Activated naive CD4-positive, alpha-beta T cell treated with anti-CD3 and anti-CD28 coated beads, Interleukin-2, amount 50 U/mL, for 72 hours (primary cell): Measurements from ENCODE around the gene CEP250. TPM values are rescaled to one million over a fixed set of nuclear protein-coding genes. Genes with fewer than 3 reads are reported as not detected.
A peak's percentile ranks its signal among the peaks of the same experiment; 100 is the strongest.
"Not testable (repeated sequence)": the region's sequence is repeated elsewhere in the genome, so short reads cannot be mapped to it uniquely, and the experiment has no call there.

Experiments used
- ATAC-seq, 2 donors: fragments of 150-1000 bp; cut with Tn5 transposase; 2 replicates each; pipeline ENCODE4 v1.10.0; 2021; ENCODE audit warnings: mild to moderate bottlenecking in 2 of 2, moderate library complexity in 2 of 2
- DNase-seq, 2 donors: peaks; one replicate each; pipeline ENCODE4 v3.0.0; 2021 to 2022; ENCODE audit warnings: low spot score in 2 of 2
- H3K27ac Mint-ChIP-seq, 2 donors: one replicate each; pipeline ENCODE4 v1.8.0; 2022; ENCODE audit warnings: mild to moderate bottlenecking in 2 of 2, mixed read lengths in 2 of 2
- H3K36me3 Mint-ChIP-seq, 2 donors: one replicate each; pipeline ENCODE4 v1.8.0; 2022; ENCODE audit warnings: mixed read lengths in 2 of 2
- H3K9me3 Mint-ChIP-seq, 2 donors: one replicate each; pipeline ENCODE4 v1.8.0; 2022; ENCODE audit warnings: mixed read lengths in 2 of 2
- total RNA-seq, 2 donors: library from RNA; stranded (reverse); gene quantifications; one replicate each; pipeline ENCODE4 v1.2.3, GENCODE V29; 2022

CEP250 gene
- total RNA-seq, 2 donors from 2014 or later = 62.5 to 74.7 TPM

- peak; percentile 30 to 61 for ATAC-seq
- H3K27ac Mint-ChIP-seq = peak overlapping the region in 1 of 2 donors; percentile 55
- no peaks in the 10 kb centered on the region for H3K9me3 Mint-ChIP-seq
- no peaks in the 10 kb centered on the region for H3K36me3 Mint-ChIP-seq
- no peak for DNase-seq
Observed at GRCh38 chr20:35446356-35447078, 8.9 kb upstream of the CEP250 start.

DNA sequence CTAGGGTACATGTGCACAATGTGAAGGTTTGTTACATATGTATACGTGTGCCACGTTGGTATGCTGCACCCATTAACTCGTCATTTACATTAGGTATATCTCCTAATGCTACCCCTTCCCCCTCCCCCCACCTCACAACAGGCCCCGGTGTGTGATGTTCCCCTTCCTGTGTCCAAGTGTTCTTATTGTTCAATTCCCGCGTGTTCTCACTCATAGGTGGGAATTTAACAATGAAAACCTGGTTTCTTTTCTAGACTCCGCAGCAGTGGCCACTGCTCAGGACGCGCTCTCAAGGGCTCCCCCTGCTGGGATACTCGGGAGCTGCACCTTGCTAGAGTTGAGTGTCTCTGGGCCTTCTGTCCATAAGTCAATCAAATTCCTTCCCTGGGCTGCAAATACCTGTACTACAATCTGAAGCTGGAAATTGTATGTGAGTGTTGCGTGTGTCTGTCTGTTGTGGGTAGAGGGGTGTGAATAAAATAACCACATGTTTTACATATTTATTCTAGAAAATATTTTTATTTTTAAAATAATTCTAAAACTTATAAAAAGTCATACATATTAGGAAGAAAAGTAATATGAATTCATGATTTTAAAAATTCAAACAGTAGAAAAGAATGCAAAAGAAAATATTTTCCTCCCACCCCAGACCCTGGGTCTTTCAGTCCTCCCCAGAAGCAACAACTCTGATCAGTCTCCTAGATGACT, 8.2 kb upstream of the CEP250 start:
- peak overlapping the region in 1 of 2 donors; percentile 84 for H3K27ac Mint-ChIP-seq

DNA sequence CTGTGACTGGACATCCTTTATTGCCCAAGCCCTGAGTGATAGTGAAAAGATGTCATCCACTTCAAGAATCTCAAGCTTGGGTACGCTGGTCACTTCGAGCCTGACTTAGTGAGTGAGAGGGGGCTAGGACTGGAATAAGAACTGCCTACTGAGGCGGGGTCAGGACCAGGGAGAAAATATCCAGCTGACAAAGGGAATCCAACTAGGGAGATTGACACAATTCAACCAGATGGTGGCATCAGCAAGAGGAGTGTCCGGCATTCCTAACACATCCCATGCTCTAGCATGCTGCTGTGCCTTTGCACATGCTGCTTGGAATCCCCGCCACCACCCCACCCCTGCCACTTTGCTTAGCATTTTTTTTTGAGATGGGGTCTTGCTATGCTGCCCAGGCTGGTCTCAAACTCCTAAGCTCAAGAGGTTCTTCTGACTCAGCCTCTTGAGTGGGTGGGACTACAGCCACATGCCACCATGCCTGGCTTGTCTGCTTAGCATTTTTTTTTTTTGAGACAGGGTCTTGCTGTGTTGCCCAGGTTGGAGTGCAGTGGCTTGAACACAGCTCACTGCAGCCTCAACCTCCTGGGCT, 6.5 kb upstream of the CEP250 start:
- no peak overlapping the region for H3K27ac Mint-ChIP-seq
- H3K36me3 Mint-ChIP-seq = no peaks in the 10 kb centered on the region
- ATAC-seq = no peak
- no peak for DNase-seq
- H3K9me3 Mint-ChIP-seq = no peaks in the 10 kb centered on the region

More for the DNA sequence above, 8.2 kb upstream of the CEP250 start:
- peak; percentile 84 to 98 for DNase-seq
- ATAC-seq = peak; percentile 96 to 98
- Mint-ChIP-seq H3K36me3 (no peaks in the 10 kb centered on the region), H3K9me3 (no peaks in the 10 kb centered on the region)

GRCh38 chr20:35449855-35450254, 5.5 kb upstream of the CEP250 start:
- ATAC-seq, H3K27ac Mint-ChIP-seq, H3K36me3 Mint-ChIP-seq, DNase-seq, H3K9me3 Mint-ChIP-seq: not testable (repeated sequence)

GRCh38 chr20:35451295-35451694, 4.1 kb upstream of the CEP250 start:
- DNase-seq (no peak), ATAC-seq (no peak)
- H3K36me3 Mint-ChIP-seq = no peaks in the 10 kb centered on the region
- no peak overlapping the region for H3K27ac Mint-ChIP-seq
- H3K9me3 Mint-ChIP-seq = no peaks in the 10 kb centered on the region

DNA sequence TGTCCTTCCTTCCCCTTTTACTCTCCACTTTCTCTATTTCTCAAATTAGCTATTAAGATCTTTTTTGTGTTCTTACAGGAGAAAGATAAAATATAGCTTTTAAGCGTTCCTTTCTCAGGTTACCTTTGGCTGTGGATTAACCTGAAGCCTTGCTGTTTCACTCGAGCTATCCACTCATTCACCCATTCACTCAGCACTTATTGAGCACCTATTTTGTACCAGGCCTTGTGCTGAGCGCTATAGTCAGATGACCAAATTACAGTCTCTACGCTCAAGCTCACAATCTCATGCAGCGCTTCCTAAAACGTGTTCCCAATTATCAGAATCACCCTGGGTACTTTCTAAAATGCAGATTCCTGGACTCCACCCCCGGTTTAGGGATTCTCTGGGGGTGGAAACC, 1.8 kb upstream of the CEP250 start:
- H3K36me3 Mint-ChIP-seq = no peaks in the 10 kb centered on the region
- peak overlapping the region; percentile 22 to 98 for H3K27ac Mint-ChIP-seq
- ATAC-seq (no peak), DNase-seq (no peak)
- H3K9me3 Mint-ChIP-seq = no peaks in the 10 kb centered on the region

DNA sequence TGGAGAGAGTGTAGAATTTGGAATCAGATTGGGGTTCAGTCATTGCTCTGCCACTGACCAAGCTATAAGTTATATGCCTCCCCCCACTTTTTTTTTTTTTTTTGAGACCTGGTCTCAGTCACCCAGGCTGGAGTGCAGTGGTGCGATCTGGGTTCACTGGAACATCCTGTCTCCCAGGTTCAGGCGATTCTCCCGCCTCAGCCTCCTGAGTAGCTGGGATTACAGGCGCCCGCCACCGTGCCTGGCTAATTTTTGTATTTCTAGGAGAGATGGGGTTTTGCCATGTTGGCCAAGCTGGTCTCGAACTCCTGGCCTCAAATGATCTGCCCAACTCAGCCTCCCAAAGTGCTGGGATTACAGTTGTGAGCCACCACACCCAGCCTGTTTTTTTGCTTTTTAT, 1.3 kb downstream of the CEP250 start:
- H3K36me3 Mint-ChIP-seq, DNase-seq, H3K27ac Mint-ChIP-seq, ATAC-seq, H3K9me3 Mint-ChIP-seq: not testable (repeated sequence)

DNA sequence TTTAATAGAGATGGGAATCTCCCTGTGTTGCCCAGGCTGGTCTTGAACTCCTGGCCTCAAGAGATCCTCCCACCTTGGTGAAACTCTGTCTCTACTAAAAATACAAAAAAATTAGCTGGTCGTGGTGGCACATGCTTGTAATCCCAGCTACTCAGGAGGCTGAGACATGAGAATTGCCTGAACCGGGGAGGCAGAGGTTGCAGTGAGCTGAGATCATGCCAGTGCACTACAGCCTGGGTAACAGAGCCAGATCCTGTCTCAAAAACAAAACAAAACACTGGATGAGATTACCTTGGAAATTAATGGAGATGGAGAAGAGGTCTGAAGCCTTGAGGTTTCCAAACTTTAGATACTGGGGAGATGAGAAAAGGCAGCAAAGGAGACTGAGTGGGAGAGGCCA, 2.1 kb downstream of the CEP250 start:
- H3K36me3 Mint-ChIP-seq, DNase-seq, H3K9me3 Mint-ChIP-seq, H3K27ac Mint-ChIP-seq, ATAC-seq: not testable (repeated sequence)

GRCh38 chr20:35458388-35458787, 3.0 kb downstream of the CEP250 start:
- no peak overlapping the region for H3K27ac Mint-ChIP-seq
- DNase-seq (no peak), ATAC-seq (no peak)
- H3K9me3 Mint-ChIP-seq = no peaks in the 10 kb centered on the region
- H3K36me3 Mint-ChIP-seq = no peaks in the 10 kb centered on the region

GRCh38 chr20:35461620-35462019, 6.2 kb downstream of the CEP250 start:
- H3K36me3 Mint-ChIP-seq = no peaks in the 10 kb centered on the region
- no peaks in the 10 kb centered on the region for H3K9me3 Mint-ChIP-seq
- peak overlapping the region in 1 of 2 donors; percentile 7 for H3K27ac Mint-ChIP-seq
- ATAC-seq (no peak), DNase-seq (no peak)

DNA sequence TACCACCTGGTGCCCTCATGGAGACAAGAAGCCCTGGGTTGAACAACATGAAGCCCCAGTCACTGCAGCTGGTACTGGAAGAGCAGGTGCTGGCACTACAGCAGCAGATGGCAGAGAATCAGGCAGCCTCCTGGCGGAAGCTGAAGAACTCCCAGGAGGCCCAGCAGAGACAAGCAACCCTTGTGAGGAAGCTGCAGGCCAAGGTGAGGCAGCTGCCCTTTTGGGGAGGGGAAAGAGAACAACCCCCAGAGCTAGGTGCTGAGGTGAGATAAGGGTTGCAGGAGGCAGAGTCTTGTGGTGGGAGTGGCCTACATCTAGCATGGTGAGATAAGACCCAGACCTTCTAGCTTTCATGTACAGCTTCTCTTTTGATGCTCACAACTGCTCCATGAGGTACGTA, 7.0 kb downstream of the CEP250 start:
- no peaks in the 10 kb centered on the region for H3K9me3 Mint-ChIP-seq
- no peaks in the 10 kb centered on the region for H3K36me3 Mint-ChIP-seq
- H3K27ac Mint-ChIP-seq = no peak overlapping the region
- DNase-seq = no peak
- ATAC-seq = no peak

- DNase-seq (peak in 1 of 2 donors; percentile 57), ATAC-seq (peak; percentile 77 to 83)
- no peak overlapping the region for H3K27ac Mint-ChIP-seq
- H3K36me3 Mint-ChIP-seq = no peaks in the 10 kb centered on the region
- H3K9me3 Mint-ChIP-seq = no peaks in the 10 kb centered on the region
Observed at GRCh38 chr20:35463455-35464300, 8.3 kb downstream of the CEP250 start.

DNA sequence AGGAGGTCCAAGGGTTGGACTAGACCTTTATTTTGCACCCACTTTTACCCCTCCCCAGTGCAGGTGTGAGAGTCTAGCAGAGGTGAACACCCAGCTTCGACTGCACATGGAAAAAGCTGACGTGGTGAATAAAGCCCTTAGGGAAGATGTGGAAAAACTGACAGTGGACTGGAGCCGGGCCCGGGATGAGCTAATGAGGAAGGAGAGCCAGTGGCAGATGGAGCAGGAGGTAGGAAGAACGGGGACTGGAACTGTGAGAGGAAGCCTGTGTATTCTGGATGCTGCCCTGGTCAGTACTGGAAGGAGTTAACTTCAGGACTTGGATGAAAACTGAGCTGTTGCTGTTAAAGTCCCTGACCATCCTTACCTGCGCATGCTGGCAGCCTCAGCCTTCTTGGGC, 10.6 kb downstream of the CEP250 start:
- H3K27ac Mint-ChIP-seq = peak overlapping the region in 1 of 2 donors; percentile 61
- no peak for DNase-seq
- no peak for ATAC-seq
- H3K9me3 Mint-ChIP-seq = no peaks in the 10 kb centered on the region
- no peaks in the 10 kb centered on the region for H3K36me3 Mint-ChIP-seq

GRCh38 chr20:35466856-35467255, 11.5 kb downstream of the CEP250 start:
- ATAC-seq (no peak), DNase-seq (no peak)
- Mint-ChIP-seq H3K36me3 (no peaks in the 10 kb centered on the region), H3K27ac (no peak overlapping the region), H3K9me3 (no peaks in the 10 kb centered on the region)

- ATAC-seq (no peak), DNase-seq (no peak)
- Mint-ChIP-seq H3K9me3 (no peaks in the 10 kb centered on the region), H3K36me3 (no peaks in the 10 kb centered on the region), H3K27ac (peak overlapping the region; percentile 45 to 88)
Observed at GRCh38 chr20:35467339-35468224, 12.2 kb downstream of the CEP250 start.
